Lower leg skin (tissue), 4 donors: Measurements from ENCODE around the gene COA6. TPM values are rescaled to one million over a fixed set of nuclear protein-coding genes. Genes with fewer than 3 reads are reported as not detected.
A peak's percentile ranks its signal among the peaks of the same experiment; 100 is the strongest.

Experiments used
- DNase-seq, 2 donors: peaks; one replicate each; pipeline ENCODE4 v3.0.0-alpha.2; 2019; ENCODE audit warnings: low spot score in 2 of 2
- H3K4me3 ChIP-seq: fragments of 200-600 bp; sonication (generic); 2 replicates; pipeline ENCODE4 v1.5.1; 2017; ENCODE audit warnings: mild to moderate bottlenecking, low read depth; ENCODE audit not compliant: poor library complexity, severe bottlenecking
- CTCF ChIP-seq, 3 donors: fragments of 450-650 bp; IDR thresholded peaks; one replicate each; pipeline ENCODE4 v1.5.1; 2016; ENCODE audit warnings: antibody characterized with exemption in 3 of 3, mild to moderate bottlenecking in 3 of 3, moderate library complexity in 2 of 3
- POLR2A ChIP-seq, 2 donors: fragments of 450-650 bp; IDR thresholded peaks; one replicate each; pipeline ENCODE4 v1.6.1; 2016 to 2017; ENCODE audit warnings: antibody characterized with exemption in 2 of 2, mild to moderate bottlenecking in 1 of 2, moderate library complexity in 1 of 2
- WGBS, 2 donors: methylation state at CpG; one replicate each; pipeline ENCODE4 v1.1.5; 2018; 5-methylcytosine and 5-hydroxymethylcytosine counted together
- intact Hi-C: fragments of 100-400 bp; cut with DNase I; formaldehyde crosslinking; loops from one replicate; pipeline ENCODE4 v1.15.0; 2023; ENCODE audit warnings: low total_unique reads
- total RNA-seq, 4 donors: library from RNA; depleted of rRNA; stranded (reverse); fragments of >200 nt; gene quantifications; one replicate each; pipeline ENCODE4 v1.1.0, GENCODE V29; 2016

COA6 gene
- 10 to 100 TPM in 3 of 4 donors, 1 to 10 TPM in 1; 9.8 to 33.3 (median 14.8) TPM for total RNA-seq

- intact Hi-C loops: no loop called here
- peak; percentile 92 to 98 for DNase-seq
- WGBS, 2 donors: 0 to 1% methylated on average over 53 to 60 of the region's 62 CpGs
- TF ChIP-seq CTCF (IDR thresholded peaks at IDR 0.05): no peak
- no peak for TF ChIP-seq POLR2A (IDR thresholded peaks at IDR 0.05)
- peak within 1 kb of the TSS; percentile 77 for H3K4me3 ChIP-seq
Measured at GRCh38 chr1:234373064-234373958, at the start of gene COA6. Gene COA6, plus strand, starts transcription at chr1:234373456. Its CDS starts 11 bp downstream, at chr1:234373467.

- intact Hi-C loops: no loop called here
- DNase-seq: no peak
- no peak for TF ChIP-seq CTCF (IDR thresholded peaks at IDR 0.05)
- no peak overlapping the region for H3K4me3 ChIP-seq
- WGBS, 2 donors: 66 to 67% methylated on average over 6 of the region's 6 CpGs
Measured at GRCh38 chr1:234324821-234325220, 48.4 kb upstream of the COA6 start.

GRCh38 chr1:234325878-234326496 is 47.3 kb upstream of the COA6 start:
- intact Hi-C loops: no loop called here
- DNase-seq: no peak
- no peak overlapping the region for H3K4me3 ChIP-seq
- TF ChIP-seq CTCF (IDR thresholded peaks at IDR 0.05) (no peak), POLR2A (IDR thresholded peaks at IDR 0.05) (no peak)
- WGBS, 2 donors: 55 to 67% methylated on average over 7 of the region's 7 CpGs

- intact Hi-C loops: no loop called here
- WGBS, 2 donors: 22 to 27% methylated on average over 20 of the region's 20 CpGs
- no peak overlapping the region for H3K4me3 ChIP-seq
- peak; percentile 28 to 87 for DNase-seq
- no peak for TF ChIP-seq POLR2A (IDR thresholded peaks at IDR 0.05)
- TF ChIP-seq CTCF (IDR thresholded peaks at IDR 0.05): no peak
Measured at GRCh38 chr1:234326497-234327366, 46.5 kb upstream of the COA6 start.

- no peak for TF ChIP-seq CTCF (IDR thresholded peaks at IDR 0.05)
- TF ChIP-seq POLR2A (IDR thresholded peaks at IDR 0.05): no peak
- intact Hi-C loops: no loop called here
- no peak overlapping the region for H3K4me3 ChIP-seq
- no peak for DNase-seq
- WGBS, 2 donors: 87 to 89% methylated on average over 9 of the region's 9 CpGs
Measured at GRCh38 chr1:234327577-234328164, 45.6 kb upstream of the COA6 start.
